Measurements from ENCODE around the gene IDI2.

IDI2 gene

GRCh38 chr10:976316-976715 is 49.3 kb downstream of the IDI2 start:
- no peak for DNase-seq

- no peak for DNase-seq
Measured at GRCh38 chr10:974785-975074, 50.9 kb downstream of the IDI2 start.

- peak; percentile 74 for DNase-seq
Measured at GRCh38 chr10:974038-974784, 51.4 kb downstream of the IDI2 start.

- no peak for DNase-seq
Measured at GRCh38 chr10:972763-973162, 52.9 kb downstream of the IDI2 start.

GRCh38 chr10:971613-972012 is 54.0 kb downstream of the IDI2 start:
- no peak for DNase-seq

- DNase-seq, result peak; percentile 55
Measured at GRCh38 chr10:971150-971542, 54.5 kb downstream of the IDI2 start.

GRCh38 chr10:970311-971149 is 55.1 kb downstream of the IDI2 start:
- DNase-seq, result peak; percentile 87

- DNase-seq, result no peak
Measured at GRCh38 chr10:969473-970150, 56.0 kb downstream of the IDI2 start.
